Stimulated activated CD8-positive, alpha-beta memory T cell treated with anti-CD3 and anti-CD28 coated beads, Interleukin-15, amount 100 ng/mL, for 4 hours (primary cell): ENCODE measurements around the gene EDARADD.

ENCODE experiments used
- DNase-seq, 2 donors: peaks; one replicate each; pipeline ENCODE4 v3.0.0-alpha.2; 2020; ENCODE audit warnings: low read depth in 2 of 2

Gene EDARADD

DNA sequence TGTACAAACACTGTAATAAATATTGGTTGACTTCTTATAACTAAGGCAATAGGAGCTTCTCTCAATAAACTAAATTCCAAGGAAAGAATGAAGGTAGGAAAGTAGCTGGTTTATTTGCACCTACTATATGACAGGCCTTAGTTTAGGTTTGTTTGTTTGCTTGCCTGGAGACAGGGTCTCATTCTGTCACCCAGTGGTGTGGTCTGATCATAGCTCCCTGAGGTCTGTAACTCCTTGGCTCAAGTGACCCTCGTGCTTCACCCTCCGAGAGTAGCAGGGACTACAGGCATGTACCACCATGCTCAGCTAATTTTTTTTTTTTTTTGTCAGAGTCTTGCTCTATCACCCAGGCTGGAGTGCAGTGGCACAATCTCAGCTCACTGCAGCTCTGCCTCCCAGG is 1.9 kb upstream of the EDARADD start:
- DNase-seq: no peak

DNA sequence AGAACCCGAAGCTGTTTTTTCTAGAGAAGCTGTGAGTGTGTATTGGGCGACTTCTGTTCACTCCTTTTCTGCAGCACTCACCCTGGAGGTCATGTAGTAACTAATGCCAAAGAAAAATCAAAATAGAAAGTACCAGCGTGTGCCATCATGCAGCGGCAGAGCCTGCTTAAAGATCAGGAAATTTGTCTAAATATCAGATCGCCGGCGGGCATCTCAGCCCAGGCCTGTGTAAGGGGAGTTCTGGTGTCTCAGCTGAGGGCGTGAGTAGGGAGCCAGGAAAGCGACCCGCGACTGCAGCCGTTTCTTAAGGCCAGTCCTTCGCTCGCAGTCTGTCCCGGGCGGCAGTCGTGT is 768 bp downstream of the EDARADD start:
- no peak for DNase-seq

DNA sequence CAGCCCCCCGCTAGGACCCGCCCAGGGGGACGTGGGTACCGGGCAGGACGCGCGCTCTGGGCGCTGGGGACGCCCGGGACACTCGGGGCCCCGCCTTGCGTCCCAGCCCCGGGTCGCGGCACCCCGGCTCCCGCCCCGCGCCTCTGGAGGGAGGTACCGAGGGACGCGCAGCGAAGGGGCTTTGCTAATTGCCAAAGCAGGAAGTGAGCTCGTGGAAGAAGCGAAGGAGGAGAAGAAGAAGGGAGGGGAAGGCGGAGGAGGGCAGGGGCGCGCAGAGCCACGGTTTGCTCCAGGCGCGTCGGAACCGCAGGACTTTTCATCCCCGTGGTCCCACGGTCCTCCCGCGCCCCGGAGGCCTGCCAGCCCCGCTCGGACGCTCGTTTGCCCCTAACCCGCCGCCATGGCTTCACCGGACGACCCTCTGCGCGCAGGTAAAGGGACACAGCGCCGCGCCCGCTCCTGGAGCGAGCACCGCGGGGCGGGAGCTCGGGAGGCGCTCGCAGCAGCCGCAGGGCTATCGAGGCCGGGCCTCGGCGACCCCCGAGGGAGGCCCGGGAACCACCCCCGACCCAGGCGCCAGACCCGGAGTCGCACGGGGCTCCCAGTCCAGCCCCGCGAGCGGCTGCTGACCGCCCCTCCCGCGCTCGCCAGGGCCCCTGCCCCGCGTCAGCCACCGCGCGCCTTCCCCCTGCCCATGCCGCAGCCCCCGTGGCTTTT is 1.3 kb downstream of the EDARADD start:
- peak; percentile 24 to 25 for DNase-seq

DNA sequence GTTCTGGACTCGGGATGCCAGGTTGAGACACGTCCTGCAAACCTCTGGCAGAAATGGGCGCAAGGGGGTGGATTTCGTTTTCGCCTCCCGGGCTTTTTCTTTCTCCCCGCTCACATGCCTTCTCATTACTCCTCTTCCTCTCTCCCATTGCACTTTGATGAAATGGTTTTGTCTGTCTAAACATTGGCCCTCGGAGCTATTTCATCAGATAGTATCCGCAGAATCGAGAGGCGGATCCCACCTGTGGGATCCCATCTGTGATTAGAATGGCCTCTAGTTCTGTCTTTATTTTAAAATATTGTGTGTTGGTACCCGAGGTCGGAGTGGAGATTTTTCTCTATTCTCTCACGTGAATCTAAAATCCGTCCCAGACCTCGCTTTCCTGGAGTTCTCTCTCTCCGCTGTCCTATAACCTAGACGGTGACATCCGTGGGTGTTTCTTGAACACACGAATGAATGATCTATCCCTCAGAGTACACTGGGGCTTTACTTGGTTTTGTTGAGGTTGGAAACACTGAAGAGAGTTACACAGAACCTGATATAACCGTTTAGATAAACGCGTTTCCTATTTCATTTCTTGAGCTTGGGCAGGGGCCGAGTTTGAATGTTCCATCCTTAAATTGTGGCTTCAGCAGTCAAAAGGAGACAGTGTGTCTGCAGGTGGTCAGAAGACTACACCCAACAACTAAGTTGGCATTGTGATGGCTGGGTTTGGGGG is 2.0 kb downstream of the EDARADD start:
- DNase-seq: no peak

DNA sequence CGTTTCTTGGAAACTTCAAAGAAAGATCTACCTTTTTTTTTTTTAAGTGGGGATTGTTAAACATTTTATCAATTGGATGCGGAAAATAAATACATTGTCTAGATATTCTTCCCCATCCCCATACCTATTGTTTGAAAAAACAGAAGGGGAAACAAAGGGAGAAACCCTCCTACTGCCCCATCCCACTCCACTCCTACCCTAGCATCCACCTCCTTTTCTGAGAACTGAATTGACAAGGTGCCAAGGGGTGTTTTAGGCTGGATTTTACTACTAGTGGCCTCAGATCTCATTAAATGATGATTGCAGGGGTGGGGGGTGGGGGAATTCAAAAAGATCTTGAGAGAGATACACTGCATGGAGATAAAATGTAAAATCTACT is 2.6 kb downstream of the EDARADD start:
- DNase-seq: no peak

DNA sequence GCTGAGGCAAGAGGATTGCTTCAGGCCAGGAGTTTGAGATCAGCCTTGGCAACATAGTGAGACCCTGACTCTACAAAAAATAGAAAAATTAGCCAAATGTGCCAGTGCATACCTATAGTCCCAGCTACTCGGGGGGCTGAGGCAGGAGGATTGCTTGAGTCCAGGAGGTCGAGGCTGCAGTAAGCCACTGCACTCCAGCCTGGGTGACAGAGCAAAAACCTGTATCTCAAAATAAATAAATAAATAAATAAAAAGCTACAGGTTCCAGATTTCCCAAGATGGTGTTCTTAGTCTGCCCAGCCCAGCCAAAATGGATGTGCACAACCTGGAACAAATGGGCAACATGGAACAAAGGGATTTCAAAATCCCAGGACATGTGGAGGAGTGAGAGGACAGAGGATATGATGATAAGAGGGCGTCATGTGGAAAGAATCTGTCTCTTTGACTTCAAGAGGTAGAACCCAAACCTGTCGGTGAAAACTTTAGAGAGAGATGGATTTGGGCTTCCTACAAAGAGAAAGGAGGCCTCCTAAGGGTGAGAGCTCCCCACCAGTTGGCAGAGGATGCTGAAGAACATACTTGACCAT is 3.2 kb downstream of the EDARADD start:
- no peak for DNase-seq

DNA sequence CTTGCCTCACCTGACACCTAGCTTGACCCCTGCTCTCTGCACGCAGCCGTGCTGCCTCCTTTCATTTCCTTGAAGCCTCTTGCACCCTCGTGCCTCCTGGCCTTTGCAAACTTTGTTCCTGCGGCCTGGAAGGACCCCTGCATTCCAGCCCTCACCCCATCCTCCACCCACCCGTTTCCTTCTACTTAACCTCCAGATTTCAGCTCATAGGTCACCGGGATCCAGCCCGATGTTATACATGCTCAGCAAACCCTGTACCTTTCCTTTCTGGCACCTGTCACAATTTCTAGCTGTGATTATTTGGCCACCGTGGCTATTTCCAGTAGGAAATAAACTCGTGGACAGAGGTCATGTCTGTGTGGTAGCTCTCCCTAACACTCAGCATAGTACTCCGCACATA is 4.5 kb downstream of the EDARADD start:
- DNase-seq: no peak

DNA sequence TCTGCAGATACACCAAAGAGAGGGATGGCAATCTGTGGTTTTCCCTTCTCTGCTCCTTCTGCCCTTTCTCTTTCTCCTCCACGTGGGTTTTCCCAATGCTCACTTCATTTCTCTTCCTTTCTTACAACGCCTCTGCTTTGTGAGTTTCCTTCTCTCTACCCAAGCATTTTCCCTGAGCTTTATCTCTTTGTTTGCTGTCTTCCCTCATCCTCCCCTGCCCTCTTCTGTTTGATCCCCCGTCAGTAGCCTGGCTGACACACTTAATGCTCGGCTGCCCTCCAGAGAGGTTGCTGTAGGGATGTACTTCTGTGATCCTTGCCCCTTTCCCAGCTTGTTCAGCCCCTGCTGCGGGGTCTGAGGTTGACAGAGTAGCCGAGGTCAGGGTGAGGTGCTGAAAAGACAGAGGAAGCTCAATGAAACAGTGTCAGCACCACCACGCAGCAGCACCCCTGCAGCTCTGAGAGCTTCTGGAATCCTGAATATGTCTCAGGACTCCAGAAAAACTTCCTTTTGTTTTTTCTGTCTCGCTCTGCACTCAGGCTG is 6.0 kb downstream of the EDARADD start:
- DNase-seq: no peak

DNA sequence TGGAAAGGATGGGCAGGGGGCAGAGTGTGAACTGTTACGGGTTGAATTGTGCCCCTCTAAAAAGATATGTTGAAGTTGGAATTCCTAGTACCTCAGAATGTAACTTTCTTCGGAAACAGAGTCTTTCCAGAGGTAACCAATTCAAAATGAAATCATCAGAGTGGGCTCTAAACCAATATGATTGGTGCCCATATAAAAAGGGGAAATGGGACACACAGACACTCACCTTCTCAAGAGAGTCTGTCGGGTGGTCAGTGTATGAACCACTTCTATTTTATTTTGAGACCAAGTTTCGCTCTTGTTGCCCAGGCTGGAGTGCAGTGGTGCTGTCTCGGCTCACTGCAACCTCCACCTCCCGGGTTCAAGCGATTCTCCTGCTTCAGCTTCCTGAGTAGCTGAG is 7.6 kb downstream of the EDARADD start:
- no peak for DNase-seq

DNA sequence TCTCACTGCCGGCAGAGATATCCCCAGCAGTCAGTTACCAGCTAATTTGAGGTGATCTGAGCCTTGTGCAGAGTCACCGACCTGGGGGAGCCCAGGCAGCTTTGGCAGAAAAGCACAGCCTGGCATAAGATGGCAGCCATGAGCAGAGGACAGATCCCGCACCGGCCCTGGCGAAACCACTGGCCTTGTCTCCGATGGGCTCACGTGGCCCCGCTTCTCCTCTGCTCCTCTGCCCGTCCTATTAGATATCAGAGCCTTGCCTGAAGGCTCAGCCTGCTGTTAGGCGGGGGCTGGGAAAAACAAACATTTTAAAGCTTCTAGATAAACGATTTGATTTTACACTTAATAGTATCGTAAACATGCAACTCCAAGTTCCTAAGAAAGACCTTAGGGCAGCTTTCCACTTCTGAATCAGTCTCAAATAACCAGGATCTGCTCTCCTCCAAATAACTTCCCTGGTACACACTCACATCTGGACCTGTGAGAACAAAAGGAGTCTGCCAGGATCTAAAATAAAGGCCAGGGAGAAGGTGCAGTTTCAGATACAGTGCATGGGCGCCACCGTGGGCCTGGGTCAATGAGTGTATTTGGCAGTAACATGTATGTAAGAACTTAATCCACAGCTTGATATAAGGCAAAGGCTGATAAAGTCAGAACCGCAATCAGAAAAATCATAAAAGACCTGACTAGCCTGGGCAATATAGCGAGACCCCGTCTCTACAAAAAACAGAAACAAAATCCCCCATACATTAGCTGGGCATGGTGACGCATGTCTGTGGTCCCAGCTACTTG is 10.0 kb downstream of the EDARADD start:
- no peak for DNase-seq

DNA sequence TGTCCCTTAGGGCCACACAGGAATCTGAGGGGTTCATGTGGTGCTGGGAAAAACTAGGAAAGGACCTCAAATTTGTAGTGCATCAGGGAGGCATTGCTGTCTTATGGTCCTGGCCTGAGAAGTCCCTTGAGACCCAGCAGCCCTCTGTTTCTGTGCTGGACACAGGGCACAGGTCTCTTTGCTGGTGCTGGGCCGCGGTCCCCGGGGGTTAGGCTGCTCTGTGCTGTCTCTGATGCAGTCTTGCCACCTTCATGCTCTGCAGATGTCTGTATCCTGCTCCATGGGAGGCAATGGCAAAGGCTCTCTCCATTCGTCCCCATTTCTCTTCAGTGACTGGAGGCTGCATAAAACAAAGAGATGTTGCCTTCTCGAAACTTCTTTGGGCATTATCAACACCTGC is 13.0 kb downstream of the EDARADD start:
- DNase-seq: no peak

DNA sequence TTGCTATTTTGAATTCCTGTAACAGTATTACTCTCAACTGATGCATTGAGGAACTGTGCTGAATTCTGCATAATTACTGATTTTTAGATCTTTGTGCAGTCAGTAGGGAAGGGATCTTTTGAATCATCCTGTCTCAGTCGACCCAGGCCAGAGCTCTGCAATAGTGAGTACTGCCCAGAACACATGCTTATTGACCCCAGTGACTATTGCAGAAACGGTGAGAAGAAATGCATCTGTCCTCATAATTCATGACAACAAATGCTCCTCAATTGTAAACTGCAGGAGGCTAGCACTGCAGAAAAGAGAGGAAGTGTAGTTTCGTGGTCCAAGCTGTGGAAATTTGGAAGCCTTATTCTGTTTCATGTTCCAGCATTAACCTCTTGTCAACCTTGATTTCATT is 19.6 kb downstream of the EDARADD start:
- no peak for DNase-seq

DNA sequence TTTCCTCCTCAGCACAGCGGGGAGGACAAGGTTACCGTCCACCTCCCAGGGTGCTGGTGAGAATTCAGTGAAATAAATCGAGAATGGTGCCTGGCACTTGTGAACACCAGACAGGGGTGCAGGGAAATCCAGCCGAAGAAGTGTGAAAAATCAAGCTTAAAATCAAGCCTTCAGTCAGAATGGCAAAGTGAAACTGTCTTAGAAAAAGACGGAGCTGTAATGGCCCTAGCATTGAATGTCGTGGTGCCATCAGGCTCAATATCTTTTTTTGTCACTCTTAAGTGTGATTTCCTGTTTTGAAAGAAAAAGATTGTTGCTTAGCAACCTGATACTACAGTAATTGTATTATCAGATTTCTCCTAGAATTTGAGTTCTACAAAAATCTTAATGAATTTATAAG is 22.1 kb downstream of the EDARADD start:
- DNase-seq: no peak

DNA sequence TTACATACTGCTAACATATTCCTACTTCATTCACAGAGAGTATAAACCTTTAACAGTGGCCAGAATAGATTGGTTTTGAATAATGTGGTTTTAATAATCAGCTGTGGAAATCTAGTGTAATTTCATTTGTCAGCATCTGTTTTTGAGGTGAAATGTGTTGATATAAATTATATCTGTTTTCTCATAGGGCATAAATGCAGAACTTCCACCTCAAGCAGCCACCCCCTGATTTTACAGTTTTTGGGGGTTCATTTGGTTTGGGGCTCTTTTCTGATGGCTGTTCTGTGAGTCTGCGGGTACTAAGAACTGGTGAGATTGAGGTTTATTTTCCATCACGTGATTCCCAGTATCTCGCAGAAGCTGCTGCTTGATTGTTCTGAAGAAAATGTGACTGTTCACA is 23.2 kb downstream of the EDARADD start:
- DNase-seq: no peak

DNA sequence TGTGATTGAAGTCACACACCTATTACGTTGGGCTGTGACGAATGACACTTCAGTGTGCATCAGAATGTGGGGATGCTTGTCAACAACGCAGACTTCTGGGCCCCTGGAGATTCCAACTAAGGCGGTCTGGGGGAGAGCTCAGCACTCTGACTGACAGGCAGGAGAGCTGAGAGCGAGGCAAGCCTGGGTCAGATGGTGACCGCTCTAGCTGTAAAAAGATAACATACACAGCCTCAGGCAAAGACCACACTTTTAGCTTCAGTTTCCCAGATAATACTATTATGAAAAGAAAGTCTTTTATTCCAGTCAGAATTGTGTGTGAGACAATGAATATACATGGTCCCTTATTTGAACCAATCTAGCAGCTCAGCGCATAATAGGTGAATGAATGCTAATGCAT is 25.4 kb downstream of the EDARADD start:
- no peak for DNase-seq

DNA sequence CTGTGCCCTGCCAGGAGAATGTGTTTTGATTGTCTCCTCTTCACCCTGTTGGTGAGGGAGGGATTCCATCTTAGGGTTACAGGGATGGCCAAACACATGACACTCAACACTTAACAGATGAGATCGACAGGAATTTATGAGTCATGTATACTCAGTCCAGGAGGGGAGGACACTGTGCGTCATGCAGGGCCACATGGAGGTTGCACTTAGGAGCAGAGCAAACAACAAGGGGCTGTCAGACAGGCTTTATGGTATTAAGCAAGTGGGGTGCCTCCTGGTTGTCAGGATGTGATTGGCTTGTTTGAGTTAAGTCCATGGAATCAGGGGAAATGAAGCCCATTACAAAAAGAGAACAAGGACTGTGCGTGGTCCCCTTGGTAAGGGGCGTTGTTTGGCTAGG is 26.9 kb downstream of the EDARADD start:
- DNase-seq: no peak

DNA sequence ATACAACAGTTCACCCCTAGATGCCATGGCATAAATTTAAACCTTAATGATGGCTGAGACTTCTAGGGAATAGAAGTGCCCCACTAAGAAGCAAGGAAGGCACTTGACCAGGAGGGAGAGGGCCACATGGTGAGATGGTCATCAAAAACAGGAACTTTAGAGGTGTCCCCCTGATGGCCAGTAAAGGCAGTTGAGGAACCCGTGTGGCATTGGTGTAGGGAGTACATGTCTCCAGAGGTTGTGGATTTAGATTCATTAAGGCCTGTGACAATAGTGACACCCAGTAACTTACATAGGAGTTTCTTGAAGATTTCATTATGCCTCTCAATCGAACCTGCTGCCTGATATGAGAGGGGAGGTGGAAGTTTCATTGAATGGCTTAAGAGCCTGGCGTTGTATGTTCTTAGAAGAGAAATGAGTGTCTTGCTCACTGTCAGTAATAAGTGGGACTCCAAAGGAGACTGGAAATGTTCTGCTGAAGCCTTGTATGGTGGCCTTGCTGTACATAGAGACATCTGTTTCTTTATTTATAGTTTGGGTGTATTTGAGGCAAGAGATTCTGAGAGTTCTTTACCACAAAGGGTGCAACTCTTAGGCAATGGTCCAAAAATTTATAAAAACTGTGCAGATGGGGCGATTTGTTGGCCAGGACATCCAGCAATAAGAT is 27.9 kb downstream of the EDARADD start:
- no peak for DNase-seq

DNA sequence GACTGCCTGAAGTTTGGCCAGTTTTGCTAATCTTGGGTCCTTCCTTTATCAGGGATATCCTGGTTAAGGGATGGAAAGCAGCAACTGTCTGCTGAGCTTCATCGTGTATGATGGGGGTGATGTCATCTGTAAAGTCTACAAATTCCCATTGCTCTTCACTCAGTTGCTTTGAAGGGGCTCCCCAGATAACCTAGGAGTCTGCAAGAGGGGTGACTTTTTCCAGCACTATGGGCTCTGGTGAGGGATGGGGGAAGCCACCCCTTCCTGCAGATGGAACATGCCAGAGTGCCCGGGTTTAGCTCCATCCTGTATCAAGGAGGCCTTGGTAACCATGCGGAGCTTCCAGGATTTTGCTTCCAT is 28.4 kb downstream of the EDARADD start:
- no peak for DNase-seq

DNA sequence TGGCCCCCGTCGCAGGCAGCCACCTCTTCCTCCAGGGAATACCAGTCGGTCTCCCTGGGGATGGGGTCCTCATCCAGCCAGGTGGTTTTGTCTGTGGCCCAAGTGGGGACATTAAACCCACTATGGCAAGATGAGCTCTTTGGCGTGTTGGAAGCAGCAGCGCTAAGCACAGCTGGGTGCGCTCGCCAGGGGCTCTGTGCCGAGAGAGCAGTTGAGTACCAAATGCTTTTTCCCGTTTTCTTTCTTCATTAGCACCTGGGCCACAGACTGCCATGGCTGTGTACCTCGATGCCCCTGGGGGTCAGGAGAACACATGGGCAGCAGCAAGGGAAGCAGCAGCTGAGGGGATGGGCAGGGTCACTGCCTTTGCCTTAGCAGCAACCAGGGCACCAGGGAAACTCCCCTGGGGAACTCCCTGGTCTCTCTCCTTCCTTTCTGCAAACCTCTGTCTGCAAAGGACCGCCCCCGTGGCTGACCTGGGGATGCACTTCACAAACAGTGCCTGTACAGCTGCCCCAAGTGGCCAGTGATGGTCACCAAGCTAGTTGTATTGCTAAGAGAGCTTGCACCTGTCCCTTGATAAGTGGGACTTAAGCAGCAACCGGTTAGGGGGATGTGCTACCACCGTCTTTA is 31.1 kb downstream of the EDARADD start:
- no peak for DNase-seq

DNA sequence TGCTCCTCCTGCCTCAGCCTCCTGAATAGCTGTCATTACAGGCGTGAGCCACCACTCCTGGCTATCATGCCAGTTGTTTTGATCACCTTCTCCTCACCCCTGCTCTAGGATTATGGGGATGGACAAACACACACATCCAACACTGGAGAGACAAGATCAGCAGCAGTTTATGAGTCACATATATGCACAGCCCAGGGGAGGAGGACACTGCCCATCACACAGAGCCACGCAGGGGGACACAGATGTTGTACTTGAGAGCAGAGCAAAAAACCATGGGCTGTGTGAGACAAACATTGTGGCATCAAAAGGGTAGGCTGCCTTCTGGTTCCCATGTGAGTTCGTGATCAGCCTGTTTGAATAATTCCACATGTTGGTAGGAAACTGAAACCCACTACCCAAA is 32.1 kb downstream of the EDARADD start:
- DNase-seq: no peak

DNA sequence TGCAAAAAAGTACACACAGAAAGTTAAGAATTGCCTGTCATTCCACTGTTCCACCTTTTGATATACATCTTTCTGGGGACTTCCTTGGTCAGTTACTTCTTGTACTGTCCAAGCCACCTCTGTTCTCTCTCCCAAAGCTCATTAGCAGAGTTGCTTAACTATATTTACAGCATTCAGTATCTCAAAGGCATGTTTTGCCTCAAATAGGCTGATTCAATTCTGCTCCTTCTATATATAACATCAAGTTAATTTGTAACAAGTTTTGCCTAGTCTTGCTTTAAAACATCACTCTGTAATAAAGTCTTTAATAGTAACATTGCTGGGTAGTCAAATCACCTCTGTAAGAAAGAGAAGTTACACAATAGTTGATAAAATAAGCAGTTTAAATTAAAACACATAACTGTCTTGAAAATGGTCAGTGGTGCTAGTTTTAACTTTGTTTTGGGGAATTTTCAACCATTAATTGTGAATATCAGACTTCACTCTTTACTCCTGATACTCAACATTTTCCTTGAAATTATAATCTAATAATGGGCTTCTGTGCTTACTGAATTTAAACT is 35.7 kb downstream of the EDARADD start:
- no peak for DNase-seq
